HFF-Myc (cell line): ENCODE measurements around the gene RCL1.
"Not testable (repeated sequence)": the region's sequence is repeated elsewhere in the genome, so short reads cannot be mapped to it uniquely, and the experiment has no call there.

Experiments
- DNase-seq: peaks from one replicate; pipeline ENCODE4 v3.0.0-alpha.2; 2011; ENCODE audit warnings: low read depth; ENCODE audit errors: extremely low read depth
- H3K4me3 ChIP-seq: replicated peaks from 2 replicates; pipeline ENCODE4 v1.5.1; 2011; ENCODE audit warnings: low read depth, mild to moderate bottlenecking, control low read depth, low read length
- CTCF ChIP-seq: IDR thresholded peaks from 2 replicates; pipeline ENCODE4 v1.5.1; 2012; ENCODE audit warnings: mild to moderate bottlenecking, low read depth, low read length, control low read depth; ENCODE audit errors: missing control alignments

Gene RCL1

GRCh38 chr9:4768681-4769080, 24.1 kb upstream of the RCL1 start:
- TF ChIP-seq CTCF: no peak

GRCh38 chr9:4769321-4770080, 23.2 kb upstream of the RCL1 start:
- no peak for TF ChIP-seq CTCF
- DNase-seq: no peak

More at GRCh38 chr9:4768681-4769080, 24.1 kb upstream of the RCL1 start:
- no peak for DNase-seq
- H3K4me3 ChIP-seq: no peak overlapping the region

GRCh38 chr9:4771788-4772187, 21.0 kb upstream of the RCL1 start:
- no peak for DNase-seq
- TF ChIP-seq CTCF: no peak
- no peak overlapping the region for H3K4me3 ChIP-seq

More at GRCh38 chr9:4769321-4770080, 23.2 kb upstream of the RCL1 start:
- H3K4me3 ChIP-seq: no peak overlapping the region

GRCh38 chr9:4774209-4774608, 18.5 kb upstream of the RCL1 start:
- no peak overlapping the region for H3K4me3 ChIP-seq
- no peak for DNase-seq
- TF ChIP-seq CTCF: no peak

- DNase-seq, H3K4me3 ChIP-seq: not testable (repeated sequence)
Measured at GRCh38 chr9:4774958-4775357, 17.8 kb upstream of the RCL1 start.

GRCh38 chr9:4780651-4781050, 12.1 kb upstream of the RCL1 start:
- no peak for TF ChIP-seq CTCF
- H3K4me3 ChIP-seq: no peak overlapping the region
- DNase-seq: no peak

GRCh38 chr9:4781408-4781807, 11.3 kb upstream of the RCL1 start:
- TF ChIP-seq CTCF: no peak
- no peak overlapping the region for H3K4me3 ChIP-seq
- no peak for DNase-seq

GRCh38 chr9:4783191-4783590, 9.6 kb upstream of the RCL1 start:
- not testable (repeated sequence) for DNase-seq, H3K4me3 ChIP-seq
